K562 (cell line): Measurements from ENCODE around the gene ADGRL3. TPM values are rescaled to one million over a fixed set of nuclear protein-coding genes. Genes with fewer than 3 reads are reported as not detected.

Experiments
- ATAC-seq: fragments of 200-7000 bp; cut with Tn5 transposase; 3 replicates; pipeline ENCODE4 v1.9.1; 2020; ENCODE audit warnings: moderate library complexity
- BruUV-seq: library from RNA; stranded (reverse); fragments of 400-500 nt; replicated peaks from 2 replicates; lab custom pipeline; 2021; lab: Mats Ljungman, UMichigan
- CTCF ChIA-PET: fragments of 300-600 bp; formaldehyde crosslinking; extraction: SDS; loops from one replicate; lab custom pipeline; 2021; ENCODE audit warnings: low intra/inter-chr PET ratio; lab: Yijun Ruan, JAX
- POLR2A ChIA-PET: fragments of 300-600, 350-650 bp; sonication (Branson Sonifier 250); formaldehyde crosslinking; extraction: SDS; loops from one replicate; lab custom pipeline; 2021; ENCODE audit warnings: antibody characterized with exemption, inconsistent platforms; lab: Yijun Ruan, JAX
- DNase-seq, 4 experiments: peaks; one replicate each; pipeline versions ENCODE4 v3.0.0 to v3.0.0-alpha.2; 2011 to 2018; ENCODE audit warnings: low spot score in 3 of 4, mixed read lengths in 3 of 4; ENCODE audit errors: extremely low read depth in 1 of 4
- FAIRE-seq: peaks from 2 replicates; lab custom pipeline; 2011; peaks lifted over from hg19 to GRCh38; lab: Jason Lieb, UNC
- H2AFZ ChIP-seq: 2 replicates; pipeline ENCODE4 v1.6.0; 2011; ENCODE audit warnings: low read depth, low read length, control low read depth, inconsistent platforms
- H3K27ac ChIP-seq: fragments of 200-600 bp; 3 replicates; pipeline ENCODE4 v1.8.0; 2011; ENCODE audit warnings: low read depth, mild to moderate bottlenecking, control low read depth, inconsistent platforms, low read length, moderate library complexity, mixed read lengths; ENCODE audit errors: extremely low read depth
- H3K27me3 ChIP-seq, 2 experiments: fragments of 300-600 bp in 1 of 2; 2 replicates in 1 of 2; 3 replicates in 1 of 2; pipeline versions ENCODE4 v1.6.0 to v1.8.0; 2011; ENCODE audit warnings: inconsistent platforms in 2 of 2, low read length in 2 of 2, mild to moderate bottlenecking in 1 of 2, mixed read lengths in 1 of 2, moderate library complexity in 1 of 2; ENCODE audit not compliant: control insufficient read depth in 2 of 2, insufficient read depth in 2 of 2
- H3K36me3 ChIP-seq: fragments of 300-600 bp; 3 replicates; pipeline ENCODE4 v1.8.0; 2011; ENCODE audit warnings: mild to moderate bottlenecking, low read length, inconsistent platforms; ENCODE audit not compliant: control insufficient read depth, insufficient read depth
- H3K4me1 ChIP-seq, 2 experiments: fragments of 200-600 bp in 1 of 2; replicated peaks in 1 of 2; 2 replicates in 1 of 2; 3 replicates in 1 of 2; pipeline versions ENCODE4 v1.5.1 to v1.8.0; 2011; ENCODE audit warnings: inconsistent platforms in 2 of 2, low read length in 2 of 2, mild to moderate bottlenecking in 1 of 2, mixed read lengths in 1 of 2, moderate library complexity in 1 of 2; ENCODE audit not compliant: control insufficient read depth in 2 of 2, insufficient read depth in 2 of 2
- H3K4me2 ChIP-seq: 2 replicates; pipeline ENCODE4 v1.6.1; 2011; ENCODE audit warnings: low read length, control low read depth, inconsistent platforms, mixed read lengths; ENCODE audit not compliant: insufficient read depth
- H3K4me3 ChIP-seq: fragments of 200-600 bp; sonication (generic), shearing (Covaris generic); 2 replicates; pipeline ENCODE4 v1.5.1; 2016; ENCODE audit warnings: control low read depth, inconsistent platforms
- H3K79me2 ChIP-seq: fragments of 200-600 bp; 3 replicates; pipeline ENCODE4 v1.8.0; 2011; ENCODE audit warnings: low read length, inconsistent platforms; ENCODE audit not compliant: control insufficient read depth, insufficient read depth
- H3K9ac ChIP-seq, 2 experiments: 2 replicates each; pipeline versions ENCODE4 v1.6.0 to v1.6.1; 2011; ENCODE audit warnings: low read depth in 2 of 2, low read length in 2 of 2, control low read depth in 1 of 2, inconsistent platforms in 1 of 2, mild to moderate bottlenecking in 1 of 2, mixed read lengths in 1 of 2; ENCODE audit not compliant: insufficient read depth in 1 of 2
- H3K9me1 ChIP-seq: one replicate; pipeline ENCODE4 v1.6.0; 2011; ENCODE audit warnings: inconsistent platforms, mild to moderate bottlenecking, low read length, moderate library complexity; ENCODE audit not compliant: control insufficient read depth, insufficient read depth
- H3K9me3 ChIP-seq: replicated peaks from 2 replicates; pipeline ENCODE4 v1.5.1; 2011; ENCODE audit warnings: low read depth, low read length, inconsistent platforms; ENCODE audit not compliant: control insufficient read depth, insufficient read depth
- H4K20me1 ChIP-seq: replicated peaks from 2 replicates; pipeline ENCODE4 v1.6.1; 2011; ENCODE audit warnings: low read length, inconsistent platforms, mixed read lengths; ENCODE audit not compliant: control insufficient read depth, insufficient read depth
- BHLHE40 ChIP-seq: IDR thresholded peaks from 2 replicates; pipeline ENCODE4 v1.6.1; 2011; ENCODE audit warnings: low read length, improper control_type of control experiment
- ELF4 ChIP-seq: fragments of 450-650 bp; formaldehyde crosslinking; IDR thresholded peaks from 2 replicates; pipeline ENCODE4 v1.4.0; 2022; ENCODE audit warnings: missing genetic modification characterization
- FOXK1 ChIP-seq: sonication (generic); formaldehyde crosslinking; IDR thresholded peaks from 2 replicates; pipeline ENCODE4 v1.8.0; 2022; ENCODE audit warnings: missing genetic modification reagents, mild to moderate bottlenecking, borderline replicate concordance
- FOXK2 ChIP-seq, 2 experiments: fragments of 450-650 bp; IDR thresholded peaks in 1 of 2; conservative IDR thresholded peaks in 1 of 2; 2 replicates each; pipeline ENCODE4 v1.6.1; 2016; ENCODE audit warnings: low read depth in 2 of 2, mild to moderate bottlenecking in 1 of 2
- HMGN3 ChIP-seq: IDR thresholded peaks from 2 replicates; pipeline ENCODE4 v1.6.1; 2011; ENCODE audit warnings: borderline replicate concordance, low read depth, mild to moderate bottlenecking, mixed read lengths, low read length; ENCODE audit not compliant: insufficient read length; ENCODE audit errors: extremely low read depth
- KAT7 ChIP-seq: sonication (generic); formaldehyde crosslinking; IDR thresholded peaks from 2 replicates; pipeline ENCODE4 v1.8.0; 2022; ENCODE audit warnings: missing genetic modification reagents, mild to moderate bottlenecking, borderline replicate concordance
- PURB ChIP-seq: sonication (generic); formaldehyde crosslinking; IDR thresholded peaks from 2 replicates; pipeline ENCODE4 v1.9.0; 2021; ENCODE audit warnings: low read depth, mild to moderate bottlenecking, missing genetic modification reagents
- RB1 ChIP-seq: fragments of 450-650 bp; IDR thresholded peaks from 2 replicates; pipeline ENCODE4 v1.6.1; 2017; ENCODE audit warnings: low read depth, mild to moderate bottlenecking
- RUNX1 ChIP-seq: sonication (generic); IDR thresholded peaks from 2 replicates; pipeline ENCODE4 v1.6.1; 2016; ENCODE audit warnings: antibody characterized with exemption, low read depth
- WGBS: fragments of 100-300 bp; shearing (Covaris generic); methylation state at CpG from one replicate; pipeline ENCODE4 v1.1.6; 2016; ENCODE audit warnings: low coverage, mixed read lengths; ENCODE audit not compliant: insufficient coverage; ENCODE audit errors: missing lambda C conversion rate; 5-methylcytosine and 5-hydroxymethylcytosine counted together
- in situ Hi-C: fragments of 300-500 bp; cut with MboI; formaldehyde crosslinking; loops from 4 replicates; pipeline ENCODE4 v1.15.0; 2018; ENCODE audit warnings: inconsistent platforms, mixed read lengths
- intact Hi-C: fragments of 100-400 bp; cut with micrococcal nuclease; formaldehyde crosslinking; loops from 2 replicates; pipeline ENCODE4 v1.14.2; 2022
- polyA plus RNA-seq, 8 experiments: library from polyadenylated mRNA; depleted of rRNA in 4 of 8; stranded (reverse) in 5 of 8; unstranded in 3 of 8; fragments of >200 nt; fragmentation: Nextera tagmentation in 2 of 8; fragmentation: Illumina TruSeq in 1 of 8; extraction: Ambion mirVana in 2 of 8; extraction: Trizol in 1 of 8; gene quantifications; 2 replicates each; pipeline versions ENCODE4 v1.2.1 to v1.2.3, GENCODE V29; 2011 to 2014; ENCODE audit warnings: inconsistent platforms in 1 of 8, missing spikeins in 1 of 8
- total RNA-seq, 7 experiments: library from RNA; depleted of rRNA in 6 of 7; stranded (reverse); fragments of >200 nt in 6 of 7; fragmentation: Illumina TruSeq in 2 of 7; extraction: Trizol in 2 of 7; gene quantifications; 2 replicates each; pipeline versions ENCODE4 v1.2.1 to v1.2.3, GENCODE V29; 2011 to 2021; ENCODE audit warnings: low replicate concordance in 1 of 7

Gene ADGRL3
- total and polyA plus RNA-seq, 9 of the 15 experiments (the other 6 are each of a cell fraction or from before 2014, with no cell fraction given): 0.03 to 0.14 (median 0.04) TPM; not detected in 2

- ATAC-seq (no peak), DNase-seq (no peak), FAIRE-seq (no peak)
- Histone ChIP-seq H4K20me1 (no peaks in the 10 kb centered on the region), H3K27ac (no peak overlapping the region), H3K4me1 (no peaks in the 10 kb centered on the region), H3K4me2 (no peak overlapping the region), H3K4me3 (no peak overlapping the region), H3K9ac (no peak overlapping the region), H3K36me3 (no peaks in the 10 kb centered on the region), H3K9me1 (no peaks in the 10 kb centered on the region), H3K9me3 (no peaks in the 10 kb centered on the region), H3K79me2 (no peaks in the 10 kb centered on the region), H2AFZ (no peak overlapping the region), H3K27me3 (no peaks in the 10 kb centered on the region)
- ChIA-PET POLR2A (no interaction called here), CTCF (no interaction called here)
- in situ Hi-C loops: no loop called here
- no TSS peak for BruUV-seq
- intact Hi-C loops: no loop called here
- WGBS: 0% methylated on average over 2 of the region's 2 CpGs
- TF ChIP-seq ELF4 (CRISPR knock-in tag) (no peak), PURB (CRISPR knock-in tag) (no peak), BHLHE40 (no peak), KAT7 (no peak), FOXK2 (conservative IDR thresholded peaks at IDR 0.05 in 1 of 2, IDR thresholded peaks at IDR 0.05 in 1 of 2; ENCODE audit: low read depth in 2 of 2) (no peak), RUNX1 (no peak), HMGN3 (no peak), FOXK1 (CRISPR knock-in tag) (no peak), RB1 (no peak)
These were observed 20.4 kb downstream of the ADGRL3 start for GRCh38 chr4:61220556-61220955.
